ENCODE data around the gene LHX5. TPM values are rescaled to one million over a fixed set of nuclear protein-coding genes. Genes with fewer than 3 reads are reported as not detected.

The LHX5 gene
- total RNA-seq, 4 donors from 2014 or later = not detected

- WGBS, 2 donors = 45 to 64% methylated on average over 4 of the region's 4 CpGs
These were observed 14.9 kb downstream of the LHX5 start for GRCh38 chr12:113456761-113457160.

GRCh38 chr12:113456199-113456598 lies 15.5 kb downstream of the LHX5 start:
- no peak overlapping the region for H3K27ac ChIP-seq
- H3K4me3 ChIP-seq = no peak overlapping the region
- H3K4me1 ChIP-seq = no peaks in the 10 kb centered on the region
- intact Hi-C loops (cut with DNase I) = no loop called here
- TF ChIP-seq POLR2A (IDR thresholded peaks at IDR 0.05) = no peak
- no peak for TF ChIP-seq CTCF (IDR thresholded peaks at IDR 0.05)
- H3K36me3 ChIP-seq = no peaks in the 10 kb centered on the region
- no peak for DNase-seq
- 74 to 88% methylated on average over 2 of the region's 2 CpGs for WGBS, 2 donors
- H3K9me3 ChIP-seq = no peaks in the 10 kb centered on the region
- peaks cover 0 to 76% (median 1%) of the 10 kb centered on the region in 4 donors for H3K27me3 ChIP-seq

More at GRCh38 chr12:113456761-113457160, 14.9 kb downstream of the LHX5 start:
- DNase-seq = no peak
- H3K4me3 ChIP-seq = no peak overlapping the region
- intact Hi-C loops (cut with DNase I) = no loop called here
- no peak for TF ChIP-seq POLR2A (IDR thresholded peaks at IDR 0.05)
- no peak for TF ChIP-seq CTCF (IDR thresholded peaks at IDR 0.05)
- peaks cover 0 to 82% (median 3%) of the 10 kb centered on the region in 4 donors for H3K27me3 ChIP-seq
- H3K36me3 ChIP-seq = no peaks in the 10 kb centered on the region
- H3K4me1 ChIP-seq = no peaks in the 10 kb centered on the region
- no peak overlapping the region for H3K27ac ChIP-seq
- no peaks in the 10 kb centered on the region for H3K9me3 ChIP-seq

GRCh38 chr12:113453330-113453729 lies 18.3 kb downstream of the LHX5 start:
- Histone ChIP-seq H3K4me3 (no peak overlapping the region), H3K27ac (no peak overlapping the region), H3K9me3 (no peaks in the 10 kb centered on the region), H3K4me1 (no peaks in the 10 kb centered on the region), H3K36me3 (no peaks in the 10 kb centered on the region), H3K27me3 (peaks cover 0 to 60% (median 1%) of the 10 kb centered on the region in 4 donors)
- intact Hi-C loops (cut with DNase I) = no loop called here
- no peak for DNase-seq
- 30 to 34% methylated on average over 6 of the region's 6 CpGs for WGBS, 2 donors
- no peak for TF ChIP-seq CTCF (IDR thresholded peaks at IDR 0.05)
- no peak for TF ChIP-seq POLR2A (IDR thresholded peaks at IDR 0.05)

DNA sequence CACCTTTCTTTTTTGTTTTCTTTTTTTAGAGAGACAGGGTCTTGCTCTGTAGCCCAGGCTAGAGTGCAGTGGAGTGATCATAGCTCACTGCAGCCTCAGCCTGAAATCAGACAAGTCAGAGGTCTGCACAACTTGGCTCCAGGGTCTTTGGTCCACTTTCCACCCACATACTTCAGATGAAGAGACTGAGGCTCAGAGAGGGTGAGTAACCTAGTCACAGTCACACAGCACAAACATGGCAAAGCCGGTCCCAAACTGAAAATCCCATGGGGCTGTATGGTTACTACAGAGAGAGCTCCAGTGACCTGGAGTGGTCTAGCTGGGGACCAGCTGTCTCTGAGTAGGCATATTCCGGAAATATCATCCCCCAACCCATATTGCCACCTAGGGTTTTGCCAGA lies 19.2 kb downstream of the LHX5 start:
- Histone ChIP-seq H3K27me3 (peaks cover 0 to 59% (median 1%) of the 10 kb centered on the region in 4 donors), H3K36me3 (no peaks in the 10 kb centered on the region), H3K27ac (no peak overlapping the region), H3K4me1 (no peaks in the 10 kb centered on the region), H3K9me3 (no peaks in the 10 kb centered on the region), H3K4me3 (no peak overlapping the region)
- intact Hi-C loops (cut with DNase I) = no loop called here
- TF ChIP-seq CTCF (IDR thresholded peaks at IDR 0.05) = no peak
- TF ChIP-seq POLR2A (IDR thresholded peaks at IDR 0.05) = no peak
- 80 to 82% methylated on average over 2 of the region's 2 CpGs for WGBS, 2 donors
- DNase-seq = no peak

GRCh38 chr12:113449839-113450238 lies 21.8 kb downstream of the LHX5 start:
- Histone ChIP-seq H3K9me3 (no peaks in the 10 kb centered on the region), H3K4me1 (no peaks in the 10 kb centered on the region), H3K36me3 (no peaks in the 10 kb centered on the region), H3K27ac (no peak overlapping the region), H3K4me3 (no peak overlapping the region), H3K27me3 (peaks cover 0 to 62% (median 0%) of the 10 kb centered on the region in 4 donors)
- DNase-seq = no peak
- WGBS, 2 donors = 94 to 100% methylated on average over 1 of the region's 1 CpG
- intact Hi-C loops (cut with DNase I) = no loop called here
- no peak for TF ChIP-seq POLR2A (IDR thresholded peaks at IDR 0.05)
- TF ChIP-seq CTCF (IDR thresholded peaks at IDR 0.05) = no peak

All from esophagus squamous epithelium (tissue), 5 donors.